Gastroesophageal sphincter (tissue), 4 donors: ENCODE measurements around the gene TUSC1. TPM values are rescaled to one million over a fixed set of nuclear protein-coding genes. Genes with fewer than 3 reads are reported as not detected.
"Not testable (repeated sequence)": the region's sequence is repeated elsewhere in the genome, so short reads cannot be mapped to it uniquely, and the experiment has no call there.

Experiments
- ATAC-seq: fragments of 150-250 bp; one replicate; pipeline ENCODE4 v1.9.1; 2016; ENCODE audit warnings: mild to moderate bottlenecking, moderate library complexity
- H3K27ac ChIP-seq, 4 donors: fragments of 200-600 bp; sonication (generic) in 3 of 4; 1 replicate in 3 of 4; 2 replicates in 1 of 4; pipeline ENCODE4 v1.5.1; 2016 to 2019
- H3K27me3 ChIP-seq: fragments of 200-600 bp; sonication (generic); one replicate; pipeline ENCODE4 v1.5.1; 2019
- H3K36me3 ChIP-seq, 2 donors: fragments of 200-600 bp; sonication (generic); one replicate each; pipeline ENCODE4 v1.5.1; 2019; ENCODE audit warnings: control low read depth in 1 of 2
- H3K4me1 ChIP-seq, 3 donors: fragments of 200-600 bp; sonication (generic); 1 replicate in 2 of 3; 2 replicates in 1 of 3; pipeline ENCODE4 v1.5.1; 2016 to 2019; ENCODE audit warnings: control low read depth in 2 of 3
- H3K4me3 ChIP-seq, 2 donors: fragments of 200-600 bp; sonication (generic); one replicate each; pipeline ENCODE4 v1.5.1; 2019; ENCODE audit warnings: mild to moderate bottlenecking in 1 of 2, moderate library complexity in 1 of 2
- H3K9me3 ChIP-seq, 3 donors: fragments of 200-600 bp; sonication (generic); one replicate each; pipeline ENCODE4 v1.5.1; 2017 to 2019; ENCODE audit warnings: control low read depth in 2 of 3
- EP300 ChIP-seq: sonication (generic); formaldehyde crosslinking; IDR thresholded peaks from one replicate; pipeline ENCODE4 v1.6.1; 2017; ENCODE audit warnings: antibody characterized with exemption, mild to moderate bottlenecking
- POLR2A ChIP-seq, 2 donors: fragments of 450-650 bp; IDR thresholded peaks; one replicate each; pipeline ENCODE4 v1.6.1; 2017; ENCODE audit warnings: antibody characterized with exemption in 2 of 2, mild to moderate bottlenecking in 2 of 2, moderate library complexity in 1 of 2
- POLR2AphosphoS5 ChIP-seq: sonication (generic); formaldehyde crosslinking; IDR thresholded peaks from one replicate; pipeline ENCODE4 v1.6.1; 2017; ENCODE audit warnings: antibody characterized with exemption
- WGBS, 2 donors: methylation state at CpG; one replicate each; pipeline ENCODE4 v1.1.5; 2018; ENCODE audit warnings: low coverage in 1 of 2; 5-methylcytosine and 5-hydroxymethylcytosine counted together
- total RNA-seq, 4 donors: library from RNA; depleted of rRNA; stranded (reverse); fragments of >200 nt; gene quantifications; one replicate each; pipeline ENCODE4 v1.1.0, GENCODE V29; 2016
- TF ChIP-seq, protein P1 (sequence below), 4 experiments: fragments of 200-600 bp in 2 of 4; fragments of 450-650 bp in 2 of 4; sonication (generic) in 1 of 4; IDR thresholded peaks; one replicate each; pipeline ENCODE4 v1.5.1; 2017 to 2019; ENCODE audit warnings: antibody characterized with exemption in 4 of 4, mild to moderate bottlenecking in 2 of 4, moderate library complexity in 2 of 4

Gene TUSC1
- total RNA-seq, 4 donors from 2014 or later = 20.5 to 27.7 (median 23.8) TPM

DNA sequence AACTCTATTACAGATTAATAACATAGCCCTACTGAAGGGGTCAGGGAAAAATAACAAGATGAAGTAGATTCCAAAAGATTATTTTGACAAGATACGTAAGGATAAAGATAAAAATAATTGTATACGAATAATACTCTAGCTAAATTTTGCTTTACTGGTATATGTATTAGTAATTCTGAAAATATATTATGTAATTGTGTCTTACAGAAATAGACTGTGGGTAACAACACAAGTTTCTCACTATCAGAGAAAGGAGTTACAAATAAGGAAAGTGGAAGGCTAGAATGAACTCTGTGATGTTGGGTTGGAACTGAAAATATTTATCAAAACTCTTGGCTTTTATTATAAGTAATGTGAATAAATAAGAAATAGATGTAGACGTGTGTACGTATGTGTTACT lies 26.6 kb upstream of the TUSC1 start:
- 83 to 91% methylated on average over 4 of the region's 4 CpGs for WGBS, 2 donors
- TF ChIP-seq, protein P1, sequence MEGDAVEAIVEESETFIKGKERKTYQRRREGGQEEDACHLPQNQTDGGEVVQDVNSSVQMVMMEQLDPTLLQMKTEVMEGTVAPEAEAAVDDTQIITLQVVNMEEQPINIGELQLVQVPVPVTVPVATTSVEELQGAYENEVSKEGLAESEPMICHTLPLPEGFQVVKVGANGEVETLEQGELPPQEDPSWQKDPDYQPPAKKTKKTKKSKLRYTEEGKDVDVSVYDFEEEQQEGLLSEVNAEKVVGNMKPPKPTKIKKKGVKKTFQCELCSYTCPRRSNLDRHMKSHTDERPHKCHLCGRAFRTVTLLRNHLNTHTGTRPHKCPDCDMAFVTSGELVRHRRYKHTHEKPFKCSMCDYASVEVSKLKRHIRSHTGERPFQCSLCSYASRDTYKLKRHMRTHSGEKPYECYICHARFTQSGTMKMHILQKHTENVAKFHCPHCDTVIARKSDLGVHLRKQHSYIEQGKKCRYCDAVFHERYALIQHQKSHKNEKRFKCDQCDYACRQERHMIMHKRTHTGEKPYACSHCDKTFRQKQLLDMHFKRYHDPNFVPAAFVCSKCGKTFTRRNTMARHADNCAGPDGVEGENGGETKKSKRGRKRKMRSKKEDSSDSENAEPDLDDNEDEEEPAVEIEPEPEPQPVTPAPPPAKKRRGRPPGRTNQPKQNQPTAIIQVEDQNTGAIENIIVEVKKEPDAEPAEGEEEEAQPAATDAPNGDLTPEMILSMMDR (IDR thresholded peaks at IDR 0.05) = no peak
- TF ChIP-seq EP300 (no peak), POLR2AphosphoS5 (no peak), POLR2A (IDR thresholded peaks at IDR 0.05) (no peak)
- H3K4me1 ChIP-seq = peaks cover 0 to 35% (median 2%) of the 10 kb centered on the region in 3 donors
- no peak for ATAC-seq
- no peak overlapping the region for H3K4me3 ChIP-seq
- no peaks in the 10 kb centered on the region for H3K36me3 ChIP-seq
- H3K27me3 ChIP-seq = no peaks in the 10 kb centered on the region
- no peaks in the 10 kb centered on the region for H3K9me3 ChIP-seq
- H3K27ac ChIP-seq = no peak overlapping the region

DNA sequence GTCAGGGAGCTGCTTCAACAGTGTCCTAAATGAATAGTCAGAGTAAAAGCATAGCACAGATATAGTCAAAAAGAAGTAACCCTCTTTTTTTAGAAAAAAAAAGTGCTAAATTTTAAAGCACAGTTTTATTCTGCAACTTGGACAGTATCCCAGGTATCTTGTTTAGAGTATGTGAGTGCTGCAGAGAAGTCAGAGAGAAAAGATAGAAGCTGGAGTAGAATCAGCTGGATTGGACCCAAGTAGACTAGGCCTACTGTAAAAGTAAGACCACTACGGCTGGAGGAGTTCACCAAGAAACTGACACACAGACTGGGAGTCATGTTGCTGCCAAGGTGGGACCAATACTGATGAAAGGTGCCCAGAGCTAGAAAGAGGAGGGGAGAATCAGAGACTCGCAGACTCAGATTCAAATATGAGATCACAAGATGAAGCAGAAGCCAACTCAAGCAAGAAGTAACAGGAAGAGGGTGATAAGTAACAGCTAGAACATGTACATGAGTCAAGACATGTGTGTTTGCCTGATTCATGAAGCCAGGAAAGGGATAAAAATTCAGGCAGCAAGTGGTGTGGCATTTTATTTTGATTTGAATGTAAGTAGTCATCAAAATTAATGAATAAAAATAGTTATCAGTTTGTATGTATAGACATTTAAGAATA lies 25.6 kb upstream of the TUSC1 start:
- no peak for ATAC-seq
- Histone ChIP-seq H3K36me3 (no peaks in the 10 kb centered on the region), H3K27ac (peak overlapping the region in 2 of 4 donors; percentile 7 to 32), H3K9me3 (no peaks in the 10 kb centered on the region), H3K4me1 (peaks cover 0 to 35% (median 2%) of the 10 kb centered on the region in 3 donors), H3K4me3 (no peak overlapping the region), H3K27me3 (no peaks in the 10 kb centered on the region)
- 6 to 23% methylated on average over 2 of the region's 2 CpGs for WGBS, 2 donors
- no peak for TF ChIP-seq POLR2AphosphoS5
- TF ChIP-seq POLR2A (IDR thresholded peaks at IDR 0.05) = no peak
- TF ChIP-seq EP300 = no peak
- TF ChIP-seq, protein P1 (IDR thresholded peaks at IDR 0.05) = no peak

DNA sequence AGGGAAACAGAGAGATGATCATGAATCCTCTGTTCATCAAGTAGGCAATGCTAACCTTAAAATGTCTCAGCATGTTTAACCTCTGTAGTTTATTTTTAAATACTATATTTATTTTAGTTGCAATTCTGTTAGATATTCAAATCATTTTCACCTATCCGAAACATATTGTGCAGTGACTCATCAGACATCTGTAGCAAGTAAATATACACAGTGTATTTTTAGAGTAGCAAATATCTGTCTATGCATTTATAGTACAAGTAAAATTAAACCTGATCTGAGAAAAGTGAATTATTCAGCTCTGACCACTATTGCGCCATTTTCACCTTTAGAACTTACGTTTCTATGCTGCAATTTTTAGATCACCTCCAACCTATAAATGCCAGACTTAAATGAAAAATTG lies 24.3 kb upstream of the TUSC1 start:
- TF ChIP-seq POLR2AphosphoS5 (no peak), POLR2A (IDR thresholded peaks at IDR 0.05) (no peak), EP300 (no peak)
- TF ChIP-seq, protein P1 (IDR thresholded peaks at IDR 0.05) = no peak
- Histone ChIP-seq H3K9me3 (no peaks in the 10 kb centered on the region), H3K27me3 (no peaks in the 10 kb centered on the region), H3K36me3 (no peaks in the 10 kb centered on the region), H3K27ac (no peak overlapping the region), H3K4me1 (peaks cover 0 to 35% (median 2%) of the 10 kb centered on the region in 3 donors), H3K4me3 (no peak overlapping the region)
- 53 to 68% methylated on average over 3 of the region's 3 CpGs for WGBS, 2 donors
- no peak for ATAC-seq

DNA sequence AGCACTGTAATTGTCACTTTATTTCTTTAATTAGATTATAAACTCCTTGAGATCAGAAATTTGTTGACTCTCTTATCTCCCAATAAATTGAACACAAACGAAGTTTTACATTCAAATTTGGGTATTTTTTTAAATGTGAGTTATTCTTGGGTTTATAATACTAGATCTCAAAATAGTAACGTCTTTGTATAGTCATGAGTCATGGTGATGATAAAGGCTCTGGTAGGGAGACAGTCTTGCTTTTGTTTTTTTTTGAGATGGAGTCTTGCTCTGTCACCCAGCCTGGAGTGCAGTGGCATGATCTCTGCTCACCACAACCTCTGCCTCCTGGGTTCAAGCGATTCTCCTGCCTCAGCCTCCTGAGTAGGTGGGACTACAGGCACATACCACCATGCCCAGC lies 22.7 kb upstream of the TUSC1 start:
- H3K9me3 ChIP-seq, H3K4me3 ChIP-seq, ATAC-seq, H3K27ac ChIP-seq, H3K36me3 ChIP-seq, H3K27me3 ChIP-seq: not testable (repeated sequence)
- peaks cover 0 to 35% (median 2%) of the 10 kb centered on the region in 3 donors for H3K4me1 ChIP-seq
- WGBS, 2 donors = 9 to 31% methylated on average over 2 to 3 of the region's 3 CpGs

DNA sequence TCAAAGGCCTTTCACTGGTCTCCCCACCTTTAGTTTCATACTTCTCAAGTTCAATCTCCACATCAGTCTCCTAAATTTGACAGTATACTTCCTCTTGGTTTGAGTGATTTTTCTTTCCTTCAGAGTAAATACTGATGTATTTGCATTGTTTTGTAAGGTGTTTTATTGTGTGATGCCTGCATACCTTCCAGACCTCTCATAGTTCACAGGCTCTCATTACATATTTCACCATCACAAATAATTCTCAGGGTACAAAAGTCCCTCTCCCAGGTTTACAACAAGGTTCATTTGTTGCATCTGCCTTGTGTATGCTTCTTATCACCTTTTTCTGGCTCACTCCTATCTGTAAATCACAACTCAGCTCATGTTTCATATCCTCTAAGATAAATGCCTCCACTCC lies 22.2 kb upstream of the TUSC1 start:
- no peak for ATAC-seq
- TF ChIP-seq, protein P1 (IDR thresholded peaks at IDR 0.05) = no peak
- no peak for TF ChIP-seq EP300
- TF ChIP-seq POLR2AphosphoS5 = no peak
- TF ChIP-seq POLR2A (IDR thresholded peaks at IDR 0.05) = no peak

More for the DNA sequence above, 22.2 kb upstream of the TUSC1 start:
- Histone ChIP-seq H3K27ac (no peak overlapping the region), H3K4me3 (no peak overlapping the region), H3K9me3 (no peaks in the 10 kb centered on the region), H3K27me3 (no peaks in the 10 kb centered on the region), H3K36me3 (no peaks in the 10 kb centered on the region), H3K4me1 (peaks cover 0 to 35% (median 2%) of the 10 kb centered on the region in 3 donors)
